NCI-H1105 (cell line): ENCODE results near the gene CARD9.
"Not testable (repeated sequence)": the region's sequence is repeated elsewhere in the genome, so short reads cannot be mapped to it uniquely, and the experiment has no call there.

Source experiments
- DNase-seq: peaks from one replicate; lab custom pipeline; 2025; lab: John Stamatoyannopoulos, UW

Gene CARD9

DNA sequence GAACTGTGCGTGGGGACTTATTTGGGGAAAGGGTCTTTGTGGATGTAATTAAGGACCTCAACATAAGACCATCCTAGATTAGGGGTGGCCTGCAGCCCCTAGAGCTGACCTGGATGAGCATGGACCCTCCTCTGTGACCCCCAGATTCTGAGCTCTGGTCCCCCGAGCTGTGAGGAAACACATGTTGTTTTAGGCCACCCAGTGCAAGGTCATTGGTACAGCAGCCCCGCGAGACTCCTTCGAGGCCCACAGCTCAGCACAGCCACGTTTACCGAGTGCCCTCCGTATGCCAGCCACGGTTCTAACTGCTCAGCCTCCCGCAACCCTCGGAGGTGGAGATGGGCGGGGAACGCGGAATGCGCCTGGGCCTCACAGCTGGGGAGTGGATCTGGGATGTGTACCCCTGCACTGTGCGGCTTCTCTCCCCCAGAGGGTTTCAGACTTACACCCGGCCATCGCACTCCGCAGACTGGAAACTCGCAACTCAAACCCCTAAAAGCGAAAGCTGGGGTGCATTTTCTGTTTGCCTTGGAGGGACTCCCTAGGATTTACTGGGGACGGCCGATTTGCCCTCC, 50.6 kb downstream of the CARD9 start:
- DNase-seq, result no peak

DNA sequence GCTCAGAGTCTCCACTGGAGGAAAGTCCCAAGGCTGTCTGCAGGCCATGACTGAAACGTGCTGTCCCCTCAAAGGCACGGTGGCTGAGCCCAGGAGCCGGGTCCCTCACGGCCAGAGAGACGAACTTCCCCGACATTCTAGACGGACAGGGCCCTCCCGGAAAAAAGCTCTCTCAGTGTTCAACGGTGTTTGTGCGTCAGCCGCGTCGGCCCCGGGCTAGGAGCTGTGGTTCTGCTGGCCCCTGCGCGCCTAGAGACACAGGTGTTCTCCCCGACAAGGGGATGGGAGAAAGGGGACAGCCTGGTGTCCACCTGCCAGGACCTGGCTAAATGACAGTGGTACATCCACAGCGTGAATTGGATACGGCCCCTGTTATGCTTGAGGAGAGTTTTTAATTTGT, 51.9 kb downstream of the CARD9 start:
- DNase-seq, result no peak

DNA sequence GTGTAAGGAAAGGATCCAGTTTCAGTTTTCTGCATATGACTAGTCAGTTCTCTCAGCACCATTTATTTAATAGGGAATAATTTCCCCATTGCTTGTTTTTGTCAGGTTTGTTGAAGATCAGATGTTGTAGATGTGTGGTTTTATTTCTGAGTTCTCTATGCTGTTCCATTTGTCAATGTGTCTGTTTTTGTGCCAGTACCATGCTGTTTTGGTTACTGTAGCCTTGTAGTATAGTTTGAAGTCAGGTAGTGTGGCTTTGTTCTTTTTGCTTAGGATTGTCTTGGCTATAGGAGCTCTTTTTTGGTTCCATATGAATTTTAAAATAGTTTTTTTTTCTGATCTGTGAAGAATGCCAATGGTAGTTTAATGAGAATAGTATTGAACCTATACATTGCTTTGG, 52.5 kb downstream of the CARD9 start:
- DNase-seq, result not testable (repeated sequence)

DNA sequence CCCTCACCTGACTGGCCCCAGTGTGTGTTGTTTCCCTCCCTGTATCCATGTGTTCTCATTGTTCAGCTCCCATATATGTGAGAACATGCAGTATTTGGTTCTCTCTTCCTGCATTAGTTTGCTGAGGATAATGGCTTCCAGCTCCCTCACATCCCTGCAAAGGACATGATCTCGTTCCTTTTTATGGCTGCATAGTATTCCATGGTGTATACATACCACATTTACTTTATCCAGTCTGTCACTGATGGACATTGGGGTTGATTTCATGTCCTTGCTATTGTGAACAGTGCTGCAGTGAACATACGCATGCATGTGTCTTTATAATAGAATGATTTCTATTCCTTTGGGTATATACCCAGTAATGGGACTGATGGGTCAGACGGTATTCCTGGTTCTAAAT, 53.5 kb downstream of the CARD9 start:
- DNase-seq, result not testable (repeated sequence)

DNA sequence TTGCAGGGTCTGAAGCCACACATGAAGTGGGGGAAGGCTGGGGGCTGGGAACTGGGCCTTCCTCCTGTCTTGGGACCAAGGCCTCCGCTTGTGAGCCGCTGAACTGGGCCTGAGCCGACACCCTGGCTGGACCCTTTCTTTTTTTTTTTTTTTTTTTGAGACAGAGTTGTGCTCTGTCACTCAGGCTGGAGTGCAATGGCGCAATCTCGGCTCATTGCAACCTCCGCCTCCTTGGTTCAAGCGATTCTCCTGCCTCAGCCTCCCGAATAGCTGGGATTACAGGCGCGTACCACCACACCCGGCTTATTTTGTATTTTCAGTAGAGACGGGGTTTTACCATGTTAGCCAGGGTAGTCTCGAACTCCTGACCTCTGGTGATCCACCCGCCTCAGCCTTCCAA, 54.2 kb downstream of the CARD9 start:
- DNase-seq, result not testable (repeated sequence)

DNA sequence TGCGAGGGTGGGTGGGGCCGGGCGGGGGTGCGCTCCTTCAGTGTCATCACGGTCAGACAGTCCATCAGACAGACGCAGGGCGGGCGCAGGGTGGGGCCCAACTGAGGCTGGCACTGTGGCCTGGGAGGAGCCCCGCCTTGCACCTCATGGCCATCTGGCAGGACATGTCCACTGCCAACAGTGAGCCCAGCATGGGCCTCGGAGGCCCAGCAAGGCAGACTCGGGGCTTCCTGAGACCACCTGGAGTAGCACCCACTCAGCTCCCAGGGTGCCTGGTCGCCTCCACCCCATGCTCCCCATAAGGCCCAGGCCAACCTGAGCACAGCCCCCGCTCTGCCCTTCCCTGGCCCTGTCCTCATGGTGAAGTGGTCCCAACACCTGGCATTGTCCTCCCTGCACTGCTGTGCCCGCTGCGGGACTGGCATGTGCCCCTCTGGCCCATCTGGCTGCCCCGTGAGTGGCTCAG, 54.7 kb downstream of the CARD9 start:
- no peak for DNase-seq

DNA sequence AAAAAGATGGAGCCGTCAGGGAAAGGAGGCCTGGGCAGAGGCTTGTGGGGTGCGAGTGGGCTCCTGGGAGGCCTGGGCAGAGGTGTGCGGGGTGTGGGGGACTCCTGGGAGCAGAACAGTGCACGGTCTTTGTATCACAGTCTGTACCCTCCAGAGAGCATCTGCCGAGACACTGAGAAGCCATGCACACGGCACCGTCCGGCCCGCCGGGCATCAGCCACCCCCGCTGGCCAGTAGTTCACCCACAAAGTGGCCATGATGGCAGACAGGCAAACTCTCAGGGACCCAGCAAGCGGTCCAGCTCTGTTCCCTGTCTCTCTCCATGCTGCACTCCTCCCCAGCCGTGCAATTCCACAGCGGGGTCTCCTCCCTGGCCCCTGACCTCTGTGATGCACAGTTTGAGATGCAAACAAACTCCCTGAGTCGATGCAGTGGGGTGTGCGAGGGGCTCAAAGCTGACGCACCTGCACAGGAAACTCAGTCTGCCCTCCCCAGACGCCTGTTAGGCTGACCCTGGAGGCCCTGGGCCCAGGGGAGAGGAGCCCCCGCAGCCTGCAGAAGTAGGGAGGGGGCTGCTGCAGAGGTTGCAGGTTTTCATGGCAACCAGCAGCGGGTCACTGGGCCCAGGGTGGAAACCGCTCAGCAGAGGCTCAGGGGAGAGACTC, 55.2 kb downstream of the CARD9 start:
- no peak for DNase-seq

DNA sequence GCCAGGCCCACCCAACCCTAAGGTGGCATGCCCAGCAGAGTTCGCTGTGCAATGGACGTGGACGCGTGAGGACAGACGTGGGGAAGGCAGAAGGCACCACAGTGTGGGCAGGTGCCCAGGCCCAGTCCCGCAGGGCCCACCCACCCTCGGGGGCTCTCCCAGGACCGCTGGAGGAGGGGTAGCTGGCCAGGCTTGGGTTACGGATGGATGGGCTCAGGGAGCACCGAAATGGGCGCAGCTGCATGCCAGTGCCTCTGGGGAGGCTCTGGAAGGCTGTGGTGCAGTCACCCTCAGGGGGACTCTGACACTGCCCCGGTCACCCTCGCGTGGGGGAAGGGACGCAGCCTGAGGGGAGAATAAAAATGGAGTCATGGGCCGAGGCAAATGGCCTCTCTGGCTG, 55.8 kb downstream of the CARD9 start:
- DNase-seq, result no peak

DNA sequence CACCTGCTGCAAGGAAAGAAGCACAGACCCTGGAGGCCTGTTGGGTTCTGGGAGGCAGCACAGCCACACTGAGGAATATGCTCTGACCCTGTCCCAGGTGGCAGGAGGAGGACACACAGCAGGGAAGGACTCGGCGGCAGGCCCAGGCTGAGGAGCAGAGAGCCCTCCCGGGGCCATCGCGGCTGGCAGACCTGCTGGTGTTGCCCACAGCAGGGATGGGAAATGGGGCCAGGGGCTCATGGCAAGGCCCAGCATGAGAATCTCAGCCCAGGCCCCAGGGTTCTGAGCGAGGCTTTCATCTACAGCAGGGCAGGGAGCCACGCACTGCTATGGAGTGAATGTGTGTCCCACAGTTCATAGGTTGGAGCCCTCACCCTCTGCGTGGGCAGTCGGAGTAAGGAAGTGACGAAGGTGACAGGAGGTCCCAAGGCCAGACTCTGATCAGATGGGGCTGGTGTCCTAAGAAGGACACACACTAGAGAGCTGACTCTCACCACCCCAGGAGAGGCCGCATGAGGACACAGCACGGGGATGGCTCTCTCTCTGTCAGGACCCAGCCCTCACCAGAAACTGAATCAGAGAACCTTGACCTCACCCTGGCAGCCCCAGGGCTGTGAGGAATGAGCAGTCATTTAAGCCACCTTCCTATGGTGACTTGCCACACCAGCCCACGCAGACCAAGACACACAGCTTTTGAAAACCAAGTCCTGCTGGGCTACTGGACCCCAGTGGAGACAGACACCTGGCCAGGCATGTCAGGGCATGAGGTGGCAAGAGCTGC, 56.4 kb downstream of the CARD9 start:
- no peak for DNase-seq

DNA sequence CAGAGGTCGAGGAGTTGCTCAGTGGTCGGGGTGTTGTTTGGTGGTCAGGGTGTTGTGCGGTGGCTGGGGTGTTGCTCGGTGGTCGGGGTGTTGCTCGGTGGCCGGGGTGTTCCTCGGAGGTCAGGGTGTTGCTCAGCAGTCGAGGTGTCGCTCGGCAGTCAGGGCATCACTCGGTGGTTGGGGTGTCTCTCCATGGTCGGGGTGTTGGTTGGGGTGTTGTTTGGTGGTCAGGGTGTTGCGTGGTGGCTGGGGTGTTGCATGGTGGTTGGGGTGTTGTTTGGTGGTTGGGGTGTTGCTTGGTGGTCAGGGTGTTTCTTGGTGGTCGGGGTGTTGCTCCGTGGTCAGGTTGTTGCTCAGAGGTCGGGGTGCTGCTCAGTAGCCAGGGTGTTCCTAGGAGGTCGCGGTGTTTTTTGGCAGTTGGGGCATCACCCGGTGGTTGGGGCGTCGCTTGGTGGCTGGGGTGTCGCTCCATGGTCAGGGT, 57.2 kb downstream of the CARD9 start:
- DNase-seq, result no peak

DNA sequence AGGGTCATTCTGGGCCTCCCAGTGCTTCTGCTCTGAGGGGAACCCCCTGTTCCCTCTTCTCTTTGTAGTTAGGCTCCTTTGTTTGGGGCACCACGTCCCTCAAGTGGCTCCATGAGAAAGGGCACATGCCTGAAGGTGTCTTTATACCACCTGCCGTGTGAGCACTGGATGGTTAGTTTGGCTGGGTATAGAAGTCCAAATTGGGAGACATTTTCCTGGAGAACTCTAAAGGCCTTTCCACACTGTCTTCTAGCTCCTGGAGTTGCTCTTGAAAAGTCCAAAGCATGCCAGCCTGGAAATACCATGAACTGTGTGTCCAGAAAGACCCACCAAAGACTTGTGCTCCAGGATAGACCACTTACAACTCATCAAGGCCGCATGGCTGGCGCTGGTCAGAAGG, 58.5 kb downstream of the CARD9 start:
- no peak for DNase-seq

DNA sequence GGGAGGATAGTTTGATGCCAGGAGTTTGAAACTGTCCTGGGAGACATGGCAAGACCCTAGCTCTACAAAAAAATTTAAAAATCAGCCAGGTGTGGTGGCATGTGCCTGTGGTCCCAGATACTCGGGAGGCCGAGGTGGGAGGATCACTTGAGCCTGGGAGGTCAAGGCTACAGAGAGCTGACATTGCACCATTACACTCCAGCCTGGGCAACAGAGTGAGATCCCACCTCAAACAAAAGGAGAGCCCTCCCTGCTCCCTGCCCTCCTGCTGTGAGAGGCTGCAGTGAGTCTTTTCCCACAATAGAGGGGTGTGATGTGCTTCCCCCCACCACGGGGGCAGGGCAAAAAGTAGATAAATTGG, 59.4 kb downstream of the CARD9 start:
- DNase-seq, result no peak
